ENCODE data around the gene DCP1A.

DCP1A gene

DNA sequence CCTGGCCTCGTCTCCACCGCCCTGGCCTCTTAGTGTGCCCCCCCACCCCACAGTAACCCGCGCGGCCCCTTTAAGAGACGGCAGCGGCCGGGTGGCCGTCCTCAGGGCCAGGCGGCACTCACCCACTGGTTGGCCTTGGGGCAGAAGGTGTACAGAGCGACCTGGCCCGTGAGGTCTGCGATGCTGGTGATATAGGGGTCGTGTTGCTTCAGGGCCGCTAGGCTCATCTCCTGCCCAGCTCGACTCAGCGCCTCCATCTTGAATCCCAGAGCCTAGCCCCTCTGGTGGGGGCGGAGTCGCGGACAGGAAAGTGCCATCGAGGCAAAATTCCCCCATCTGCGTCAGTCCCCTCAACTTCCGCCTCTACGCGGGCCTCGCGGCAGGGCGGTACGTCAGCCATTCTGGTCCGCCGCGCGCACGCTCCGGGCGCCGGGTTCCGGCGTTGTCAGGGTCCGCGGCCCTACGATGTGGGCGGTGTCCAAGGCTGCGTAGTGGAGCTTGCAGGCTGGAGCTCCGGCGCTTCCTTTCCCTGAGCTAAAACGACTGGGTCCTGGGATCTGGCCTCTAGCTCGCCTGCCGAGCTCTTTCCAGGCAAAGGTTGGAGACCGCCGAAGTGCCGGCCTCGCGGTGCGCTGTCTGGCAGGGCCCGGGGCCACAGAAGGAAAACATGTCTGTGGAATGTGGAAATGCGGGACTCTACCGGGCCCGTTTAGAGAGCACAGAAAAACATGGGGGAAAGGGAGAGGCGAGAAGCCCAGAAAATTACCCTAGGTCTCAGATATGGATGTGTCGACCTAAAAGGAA lies at the start of gene DCP1A:
DCP1A (minus strand) TSS at position 283 of the 804 bp plus-strand sequence; CDS start at position 257, 26 bp downstream.
- TF ChIP-seq CTCF (IDR thresholded peaks at IDR 0.05; ENCODE audit: low read depth, low read length), result no peak
- H3K4me3 ChIP-seq (replicated peaks in 1 of 2; ENCODE audit: low read depth in 2 of 2, low read length in 2 of 2), result peak within 1 kb of the TSS; percentile 77 to 97
- DNase-seq (ENCODE audit: low read depth in 2 of 2), result peak; percentile 97 to 98

- no peak for TF ChIP-seq CTCF (IDR thresholded peaks at IDR 0.05; ENCODE audit: low read depth, low read length)
- DNase-seq (ENCODE audit: low read depth in 2 of 2), result no peak
These were observed 37.4 kb upstream of the DCP1A start for GRCh38 chr3:53384465-53385423.

DNA sequence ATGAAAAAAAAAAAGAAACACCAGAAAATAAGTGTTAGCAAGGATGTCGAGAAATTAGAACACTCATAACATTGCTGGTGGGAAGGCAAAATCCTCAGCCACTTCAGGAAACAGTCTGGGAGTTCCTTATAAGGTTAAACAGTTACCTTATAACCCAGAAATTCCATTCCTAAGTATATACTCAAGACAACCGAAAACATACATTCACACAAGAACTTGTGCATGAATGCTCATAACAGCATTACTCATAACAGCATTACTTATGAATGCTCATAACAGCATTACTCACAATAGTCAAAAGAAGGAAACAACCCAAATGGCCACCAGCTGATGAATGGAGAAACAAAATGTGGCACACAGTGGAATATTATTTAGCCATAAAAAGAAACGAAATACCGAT lies 34.8 kb upstream of the DCP1A start:
- TF ChIP-seq CTCF (IDR thresholded peaks at IDR 0.05; ENCODE audit: low read depth, low read length), result no peak
- no peak overlapping the region for H3K4me3 ChIP-seq (replicated peaks in 1 of 2; ENCODE audit: low read depth in 2 of 2, low read length in 2 of 2)
- peak; percentile 2 to 75 for DNase-seq (ENCODE audit: low read depth in 2 of 2)

More at GRCh38 chr3:53384465-53385423, 37.4 kb upstream of the DCP1A start:
- H3K4me3 ChIP-seq (replicated peaks in 1 of 2; ENCODE audit: low read depth in 2 of 2, low read length in 2 of 2), result no peak overlapping the region

- H3K4me3 ChIP-seq (replicated peaks in 1 of 2; ENCODE audit: low read depth in 2 of 2, low read length in 2 of 2), result no peak overlapping the region
- DNase-seq (ENCODE audit: low read depth in 2 of 2), result no peak
- no peak for TF ChIP-seq CTCF (IDR thresholded peaks at IDR 0.05; ENCODE audit: low read depth, low read length)
These were observed 33.0 kb upstream of the DCP1A start for GRCh38 chr3:53380306-53380705.

- no peak for TF ChIP-seq CTCF (IDR thresholded peaks at IDR 0.05; ENCODE audit: low read depth, low read length)
- peak in 1 of 2 donors; percentile 21 for DNase-seq (ENCODE audit: low read depth in 2 of 2)
- no peak overlapping the region for H3K4me3 ChIP-seq (replicated peaks in 1 of 2; ENCODE audit: low read depth in 2 of 2, low read length in 2 of 2)
These were observed 32.6 kb upstream of the DCP1A start for GRCh38 chr3:53379898-53380297.

DNA sequence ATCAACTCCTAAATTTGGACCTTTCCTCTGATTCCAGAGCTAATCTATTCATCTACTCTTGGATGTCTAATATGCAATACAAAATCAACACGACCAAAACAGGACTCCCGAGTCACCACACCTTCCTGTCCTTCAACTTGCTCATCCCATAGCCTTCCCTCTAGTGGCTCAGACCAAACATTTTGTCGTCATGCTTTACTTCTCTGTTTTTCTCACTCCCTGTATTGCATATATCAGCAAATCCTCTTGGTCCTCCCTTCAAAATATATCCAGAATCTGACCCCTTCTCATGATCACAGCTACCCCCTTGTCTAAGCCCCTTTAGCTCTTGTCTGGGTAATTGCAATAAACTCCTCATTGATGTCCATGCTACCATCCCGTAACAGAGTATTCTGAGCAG lies 30.5 kb upstream of the DCP1A start:
- no peak overlapping the region for H3K4me3 ChIP-seq (replicated peaks in 1 of 2; ENCODE audit: low read depth in 2 of 2, low read length in 2 of 2)
- DNase-seq (ENCODE audit: low read depth in 2 of 2), result no peak
- no peak for TF ChIP-seq CTCF (IDR thresholded peaks at IDR 0.05; ENCODE audit: low read depth, low read length)
